ENCODE data around the gene ARMH4.
A peak's percentile ranks its signal among the peaks of the same experiment; 100 is the strongest.

Gene ARMH4

GRCh38 chr14:58152014-58152857 lies at the start of gene ARMH4:
Gene ARMH4 (minus strand): TSS chr14:58152213. CDS start chr14:58139358, 12,855 bp downstream.
- DNase-seq (ENCODE audit: low read depth) = peak; percentile 35

GRCh38 chr14:58200846-58201245 lies 48.8 kb upstream of the ARMH4 start:
- DNase-seq (ENCODE audit: low read depth) = no peak

DNA sequence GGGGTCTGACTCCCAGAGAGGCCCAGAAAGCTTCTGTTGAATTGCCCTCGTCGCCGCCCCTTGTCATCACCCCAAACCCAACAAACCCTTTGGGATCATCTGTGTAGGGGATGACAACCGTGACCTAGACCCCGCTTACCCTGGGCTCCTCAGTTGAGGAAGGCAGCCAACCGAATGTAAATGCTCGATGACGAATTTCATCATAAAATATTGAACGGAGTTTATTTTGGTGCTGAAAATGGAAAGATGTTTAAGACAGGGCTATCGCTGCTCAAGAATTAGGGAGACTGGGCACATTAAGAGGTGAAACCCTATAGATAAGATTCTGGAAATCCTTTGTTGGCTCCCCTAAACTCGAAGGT lies 48.4 kb upstream of the ARMH4 start:
- no peak for DNase-seq (ENCODE audit: low read depth)

- DNase-seq (ENCODE audit: low read depth) = peak; percentile 48
These were observed 47.9 kb upstream of the ARMH4 start, which contains the start of gene ACTR10 for GRCh38 chr14:58199726-58200479. Gene ACTR10 (plus strand): TSS chr14:58200149. CDS start chr14:58200218, 69 bp downstream.

DNA sequence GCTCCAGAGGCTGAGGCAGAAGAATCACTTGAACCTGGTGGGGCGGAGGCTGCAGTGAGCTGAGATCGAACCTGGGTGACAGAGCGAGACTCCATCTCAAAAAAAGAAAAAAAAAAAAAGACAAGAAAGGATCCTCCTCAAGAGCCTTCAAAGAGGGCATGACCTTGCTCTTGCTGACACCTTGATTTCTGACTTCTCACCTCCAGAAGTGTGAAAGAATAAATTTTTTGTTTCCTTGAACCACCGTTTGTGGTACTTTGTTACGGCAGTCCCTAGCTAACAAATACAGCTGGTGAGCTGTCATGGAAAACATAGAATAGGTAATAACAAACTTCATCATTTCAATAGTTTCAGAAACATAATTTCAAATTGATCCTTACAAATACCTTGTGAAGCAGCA lies 46.1 kb upstream of the ARMH4 start:
- DNase-seq (ENCODE audit: low read depth) = no peak

GRCh38 chr14:58196198-58196597 lies 44.2 kb upstream of the ARMH4 start:
- no peak for DNase-seq (ENCODE audit: low read depth)

DNA sequence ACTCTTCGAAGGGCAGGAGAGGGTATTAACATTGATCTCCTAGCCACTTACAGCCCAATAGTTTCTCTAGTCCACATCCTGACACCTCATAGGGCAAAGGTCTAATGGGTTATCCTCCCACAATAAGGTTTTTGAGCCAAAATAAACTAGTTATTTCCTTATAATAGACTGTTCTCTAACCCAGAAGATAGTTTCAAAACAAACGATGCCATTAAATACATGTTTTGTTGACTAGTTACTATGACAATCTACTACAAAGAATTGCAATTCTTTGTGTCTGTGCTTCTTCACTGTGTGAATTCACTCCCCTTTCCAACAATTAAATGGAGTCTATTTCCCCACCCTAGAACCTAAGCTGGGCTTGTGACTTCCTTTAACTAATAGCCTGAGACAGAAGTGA lies 41.5 kb upstream of the ARMH4 start:
- DNase-seq (ENCODE audit: low read depth) = no peak

DNA sequence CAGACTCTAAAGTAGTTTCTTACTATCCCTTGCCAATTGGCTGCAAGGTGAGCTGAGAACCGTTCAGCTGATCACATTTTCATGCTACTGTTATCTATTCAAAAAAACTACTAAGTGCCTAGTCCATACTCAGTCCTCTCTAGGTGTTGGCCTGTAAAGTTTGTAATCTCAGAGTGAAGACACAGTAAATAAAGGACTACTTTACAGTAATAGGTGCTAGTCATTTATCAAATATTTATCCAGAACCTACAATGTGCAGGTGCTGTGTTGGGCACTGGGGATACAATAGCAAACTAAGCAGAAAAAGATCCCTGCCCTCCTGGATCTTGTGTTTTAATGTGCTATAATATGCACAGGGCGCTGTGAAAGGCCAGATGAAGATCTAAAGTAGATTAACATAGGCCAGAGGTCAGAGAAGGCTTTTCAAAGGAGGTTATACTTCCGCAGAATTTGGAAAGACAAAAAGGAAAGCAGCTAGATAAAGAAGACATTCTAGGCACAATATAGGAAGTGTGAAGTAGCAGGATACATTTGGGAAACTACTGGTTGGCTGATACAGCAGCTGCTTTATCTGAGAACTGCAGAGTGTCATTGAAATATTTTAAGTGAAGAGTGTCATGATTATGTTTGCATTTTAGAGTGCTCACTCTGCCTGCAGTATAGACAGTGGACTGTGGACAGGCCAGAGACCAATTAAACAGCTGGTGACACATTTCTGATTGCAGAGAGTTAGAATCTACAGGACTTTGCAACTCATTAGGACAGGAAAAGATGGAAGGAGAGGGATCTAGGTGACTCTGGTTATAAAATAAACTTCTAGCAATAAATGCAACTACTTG lies 40.0 kb upstream of the ARMH4 start:
- no peak for DNase-seq (ENCODE audit: low read depth)

DNA sequence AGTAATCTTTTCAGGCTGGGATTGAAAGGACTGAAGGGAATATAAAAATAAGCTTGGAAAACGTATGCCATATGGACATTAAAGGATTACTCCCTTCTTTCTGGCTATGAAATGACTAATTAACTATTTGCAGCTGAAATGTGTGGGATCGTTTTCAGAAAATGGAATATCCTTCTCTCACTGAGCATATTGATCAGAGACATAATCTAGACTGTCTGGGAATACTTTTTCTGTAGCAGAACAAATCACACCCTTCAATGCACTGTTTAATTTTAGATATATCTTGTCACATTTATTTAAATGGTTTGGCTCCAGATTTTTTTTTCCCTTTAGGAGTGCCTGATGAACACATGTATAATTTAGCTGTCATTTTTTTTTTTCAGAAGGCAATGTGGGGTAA lies 37.2 kb upstream of the ARMH4 start:
- no peak for DNase-seq (ENCODE audit: low read depth)

GRCh38 chr14:58177125-58177524 lies 25.1 kb upstream of the ARMH4 start:
- DNase-seq (ENCODE audit: low read depth) = no peak

DNA sequence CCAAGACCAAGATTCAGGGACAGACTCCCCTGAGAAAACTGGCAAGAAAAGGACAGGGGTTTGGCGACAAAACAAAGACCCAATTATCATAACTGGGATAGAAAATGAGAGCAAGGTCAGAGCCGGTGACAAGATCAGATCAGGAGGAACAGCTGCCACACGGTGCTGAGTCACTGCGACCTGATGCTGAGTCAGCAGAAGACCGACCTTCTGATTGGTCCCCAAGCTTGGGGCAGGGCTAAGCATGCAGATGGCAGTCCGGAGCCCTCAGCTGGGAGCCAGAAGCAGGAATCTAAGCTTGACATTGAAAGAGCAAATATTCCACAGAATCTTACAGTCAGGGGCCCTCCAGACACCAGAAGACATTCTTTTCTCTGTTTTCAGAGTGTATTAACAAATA lies 19.1 kb upstream of the ARMH4 start:
- peak; percentile 38 for DNase-seq (ENCODE audit: low read depth)

DNA sequence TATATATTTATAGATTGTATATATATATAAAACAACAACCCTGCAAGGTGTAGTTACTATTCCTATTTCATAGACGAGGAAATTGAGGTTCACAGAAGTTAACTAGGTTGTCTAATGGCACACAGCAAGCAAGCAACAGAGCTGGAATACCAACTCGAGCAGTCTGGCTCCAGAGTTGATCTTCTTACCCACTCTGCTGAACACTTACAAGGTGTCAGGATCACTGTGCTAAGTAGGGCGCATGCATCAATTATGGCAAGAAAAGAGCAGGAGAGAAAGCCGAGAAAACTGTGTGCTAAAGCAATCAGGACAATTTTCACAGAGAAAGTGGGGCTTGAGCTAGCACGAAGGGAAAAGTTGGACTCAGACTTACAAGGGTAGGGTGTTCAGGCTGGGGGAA lies 15.9 kb upstream of the ARMH4 start:
- no peak for DNase-seq (ENCODE audit: low read depth)

GRCh38 chr14:58167057-58167456 lies 15.0 kb upstream of the ARMH4 start:
- no peak for DNase-seq (ENCODE audit: low read depth)

DNA sequence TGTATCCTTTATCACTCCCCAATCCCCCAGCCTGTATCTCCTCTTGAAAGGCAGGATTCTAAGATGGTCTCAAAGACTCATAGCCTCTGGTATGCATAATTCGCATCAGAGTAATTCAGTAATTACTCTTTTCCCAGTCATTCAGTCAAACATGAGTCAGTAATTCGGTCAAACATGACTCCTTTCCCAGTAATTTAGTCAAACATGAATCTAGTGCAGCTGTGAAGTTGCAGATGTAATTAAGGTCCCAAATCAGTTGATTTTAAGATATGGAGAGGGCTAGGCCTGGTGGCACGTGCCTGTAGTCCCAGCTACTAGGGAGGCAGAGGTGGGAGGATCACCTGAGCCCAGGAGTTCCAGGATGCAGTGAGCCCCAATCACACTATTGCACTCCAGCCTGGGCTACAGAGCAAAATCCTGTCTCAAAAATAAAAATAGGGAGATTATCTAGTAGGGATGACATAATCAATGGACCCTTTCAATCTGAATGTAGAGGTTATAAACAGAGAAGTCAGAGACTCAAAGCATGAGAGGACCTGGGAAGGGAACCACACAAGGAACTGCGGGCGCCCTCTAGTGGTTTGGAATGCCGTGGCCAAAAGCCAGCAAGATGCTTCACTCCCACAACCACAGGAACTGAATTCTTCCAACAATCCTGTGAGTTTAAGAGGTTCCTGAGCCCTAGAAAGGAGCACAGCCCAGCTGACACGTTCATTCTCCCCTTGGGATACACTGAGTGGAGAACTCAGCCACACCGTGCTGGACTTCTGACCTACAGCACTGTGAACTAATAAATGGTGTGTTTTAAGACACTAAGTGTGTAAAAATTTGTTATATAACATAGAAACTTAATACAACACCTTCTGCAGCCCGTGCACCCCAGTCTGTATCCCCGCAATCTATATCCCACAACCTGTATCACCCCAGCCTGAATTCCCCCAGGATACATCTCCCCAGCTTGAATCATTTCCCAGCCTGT lies 14.3 kb upstream of the ARMH4 start:
- peak; percentile 52 for DNase-seq (ENCODE audit: low read depth)

GRCh38 chr14:58160561-58160960 lies 8.5 kb upstream of the ARMH4 start:
- DNase-seq (ENCODE audit: low read depth) = no peak

GRCh38 chr14:58151133-58152013 lies 640 bp downstream of the ARMH4 start:
- DNase-seq (ENCODE audit: low read depth) = no peak

DNA sequence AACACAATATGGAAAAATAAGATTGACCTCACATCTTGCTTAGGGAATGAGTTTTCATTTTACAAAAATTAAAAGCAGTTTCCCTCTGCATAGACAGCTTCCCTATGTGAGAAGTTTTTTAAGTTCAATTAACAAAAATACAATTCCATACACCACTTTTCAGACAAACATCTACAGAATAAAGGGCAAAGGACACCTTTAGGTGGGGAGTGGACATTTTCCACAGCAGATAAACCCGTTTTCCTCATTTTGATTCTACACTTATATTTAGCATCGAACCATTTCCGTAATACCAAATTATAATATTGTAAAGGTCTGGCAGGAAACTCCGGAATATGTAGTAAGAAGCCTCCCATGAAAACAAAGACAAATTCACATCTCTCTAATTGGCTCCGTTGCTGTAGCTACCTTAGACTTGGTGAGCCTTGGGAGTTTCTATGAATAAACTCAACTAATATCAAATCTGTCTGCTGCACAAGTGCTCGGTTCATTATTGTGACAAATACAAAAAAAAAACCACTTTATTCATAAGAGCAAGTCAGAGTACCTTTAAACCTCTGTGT lies 1.7 kb downstream of the ARMH4 start:
- no peak for DNase-seq (ENCODE audit: low read depth)

GRCh38 chr14:58149196-58149595 lies 2.8 kb downstream of the ARMH4 start:
- no peak for DNase-seq (ENCODE audit: low read depth)

- DNase-seq (ENCODE audit: low read depth) = no peak
These were observed 5.6 kb downstream of the ARMH4 start for GRCh38 chr14:58146399-58146798.

GRCh38 chr14:58145936-58146335 lies 6.1 kb downstream of the ARMH4 start:
- no peak for DNase-seq (ENCODE audit: low read depth)

Data from CMK (cell line).